HEK293T (cell line): Measurements from ENCODE around the gene ATP10A.
"Not testable (repeated sequence)": the region's sequence is repeated elsewhere in the genome, so short reads cannot be mapped to it uniquely, and the experiment has no call there.

Experiments
- CTCF ChIA-PET: fragments of 350-600 bp; formaldehyde crosslinking; extraction: SDS; loops from one replicate; lab custom pipeline; 2021; ENCODE audit warnings: antibody characterized with exemption, inconsistent platforms; lab: Yijun Ruan, JAX
- POLR2A ChIA-PET: fragments of 350-600 bp; formaldehyde crosslinking; extraction: SDS; loops from one replicate; lab custom pipeline; 2020; ENCODE audit warnings: antibody characterized with exemption, inconsistent platforms; lab: Yijun Ruan, JAX
- DNase-seq: peaks from one replicate; pipeline ENCODE4 v3.0.0; 2012; ENCODE audit warnings: mixed read lengths; ENCODE audit errors: extremely low spot score
- ARNT ChIP-seq: fragments of 450-650 bp; IDR thresholded peaks from 2 replicates; pipeline ENCODE4 v1.6.1; 2017; ENCODE audit warnings: mild to moderate bottlenecking
- BHLHE40 ChIP-seq: fragments of 450-650 bp; IDR thresholded peaks from 2 replicates; pipeline ENCODE4 v1.6.1; 2016; ENCODE audit warnings: mild to moderate bottlenecking, moderate library complexity, borderline replicate concordance
- CTBP1 ChIP-seq: fragments of 450-650 bp; IDR thresholded peaks from 2 replicates; pipeline ENCODE4 v1.6.1; 2016; ENCODE audit warnings: borderline replicate concordance
- ELF4 ChIP-seq: fragments of 450-650 bp; IDR thresholded peaks from 2 replicates; pipeline ENCODE4 v1.6.1; 2017; ENCODE audit warnings: antibody characterized with exemption
- FOXA1 ChIP-seq: fragments of 450-650 bp; IDR thresholded peaks from 2 replicates; pipeline ENCODE4 v1.6.1; 2016; ENCODE audit warnings: mild to moderate bottlenecking
- FOXK2 ChIP-seq: fragments of 450-650 bp; IDR thresholded peaks from 2 replicates; pipeline ENCODE4 v1.6.1; 2016; ENCODE audit warnings: mild to moderate bottlenecking
- FOXM1 ChIP-seq: fragments of 450-650 bp; IDR thresholded peaks from 2 replicates; pipeline ENCODE4 v1.6.1; 2017; ENCODE audit warnings: mild to moderate bottlenecking, borderline replicate concordance
- HDGF ChIP-seq: fragments of 450-650 bp; IDR thresholded peaks from 2 replicates; pipeline ENCODE4 v1.6.1; 2017; ENCODE audit warnings: antibody characterized with exemption, borderline replicate concordance
- L3MBTL2 ChIP-seq: fragments of 450-650 bp; conservative IDR thresholded peaks from 2 replicates; pipeline ENCODE4 v1.6.1; 2016; ENCODE audit warnings: mild to moderate bottlenecking
- LEF1 ChIP-seq: fragments of 450-650 bp; IDR thresholded peaks from 2 replicates; pipeline ENCODE4 v1.6.1; 2017; ENCODE audit warnings: mild to moderate bottlenecking, borderline replicate concordance
- NFRKB ChIP-seq: fragments of 450-650 bp; IDR thresholded peaks from 2 replicates; pipeline ENCODE4 v1.6.1; 2016; ENCODE audit warnings: mild to moderate bottlenecking, moderate library complexity
- SP1 ChIP-seq: fragments of 450-650 bp; IDR thresholded peaks from 2 replicates; pipeline ENCODE4 v1.6.1; 2017
- SUZ12 ChIP-seq: fragments of 450-650 bp; IDR thresholded peaks from 2 replicates; pipeline ENCODE4 v1.6.1; 2016; ENCODE audit warnings: mild to moderate bottlenecking
- TARDBP ChIP-seq: fragments of 450-650 bp; IDR thresholded peaks from 2 replicates; pipeline ENCODE4 v1.6.1; 2016
- ZNF384 ChIP-seq: fragments of 450-650 bp; IDR thresholded peaks from 2 replicates; pipeline ENCODE4 v1.6.1; 2016
- TF ChIP-seq, protein P1 (sequence below): fragments of 450-650 bp; IDR thresholded peaks from 2 replicates; pipeline ENCODE4 v1.6.1; 2016

ATP10A gene

DNA sequence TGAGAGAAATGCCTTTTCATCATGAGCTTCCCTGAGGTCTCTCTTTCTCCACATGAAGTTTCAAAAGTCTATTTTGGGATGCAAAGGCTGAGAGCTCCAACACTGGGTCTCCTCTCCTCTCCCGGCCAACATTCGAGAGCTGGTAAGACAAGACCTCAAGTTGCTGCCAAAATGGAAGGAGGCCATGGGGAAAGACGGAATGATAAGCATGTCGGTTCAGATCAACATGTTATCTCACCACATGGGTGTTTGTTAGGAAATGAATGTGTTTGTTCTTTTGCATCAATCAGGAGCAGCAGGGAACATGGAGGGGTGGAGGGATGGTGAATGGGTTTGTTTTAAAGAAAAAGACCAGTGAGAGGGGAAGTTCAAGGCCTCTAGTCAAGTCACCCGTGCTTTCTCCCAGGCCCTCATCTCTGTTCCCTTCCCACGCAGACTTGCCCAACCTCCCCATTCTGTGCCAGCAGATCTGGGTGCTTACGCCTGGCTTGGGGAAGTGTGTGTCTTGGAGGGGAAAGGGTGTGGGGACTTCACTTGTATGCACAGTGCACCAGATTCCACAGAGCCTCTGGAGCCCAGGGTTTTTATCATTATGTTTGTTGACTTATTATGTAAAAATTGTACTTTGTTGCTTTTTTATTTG, 23.5 kb upstream of the ATP10A start:
- ChIA-PET POLR2A (no interaction called here), CTCF (no interaction called here)
- no peak for DNase-seq
- TF ChIP-seq BHLHE40: no peak
- TF ChIP-seq FOXA1: no peak
- TF ChIP-seq SP1: no peak
- TF ChIP-seq ZNF384: no peak

DNA sequence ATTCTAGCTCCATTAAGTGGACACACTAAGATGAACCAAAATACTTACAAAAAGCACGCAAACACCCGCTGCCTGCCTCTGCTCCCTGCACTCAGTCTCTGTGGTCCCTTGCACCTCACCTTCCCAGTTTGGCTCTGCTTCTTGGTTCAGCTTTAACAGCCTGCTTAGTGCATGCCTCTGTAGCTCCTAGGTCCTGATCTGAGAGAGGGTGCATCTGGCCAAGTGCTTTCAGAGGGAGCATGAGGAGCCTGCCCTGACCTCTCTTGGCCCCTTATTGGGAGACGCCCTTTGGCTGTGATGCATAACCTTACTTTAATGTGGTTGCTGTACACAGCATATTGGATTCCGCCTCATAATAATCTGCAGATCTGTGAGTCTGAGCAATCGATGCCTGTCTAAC, 21.2 kb upstream of the ATP10A start:
- no peak for DNase-seq
- ChIA-PET CTCF (no interaction called here), POLR2A (no interaction called here)
- no peak for TF ChIP-seq BHLHE40
- no peak for TF ChIP-seq ELF4
- TF ChIP-seq FOXK2: no peak
- TF ChIP-seq HDGF: no peak
- TF ChIP-seq LEF1: no peak
- TF ChIP-seq SP1: no peak
- TF ChIP-seq L3MBTL2: no peak
- no peak for TF ChIP-seq ARNT
- no peak for TF ChIP-seq FOXA1
- no peak for TF ChIP-seq NFRKB
- TF ChIP-seq FOXM1: no peak
- no peak for TF ChIP-seq CTBP1
- TF ChIP-seq, protein P1, sequence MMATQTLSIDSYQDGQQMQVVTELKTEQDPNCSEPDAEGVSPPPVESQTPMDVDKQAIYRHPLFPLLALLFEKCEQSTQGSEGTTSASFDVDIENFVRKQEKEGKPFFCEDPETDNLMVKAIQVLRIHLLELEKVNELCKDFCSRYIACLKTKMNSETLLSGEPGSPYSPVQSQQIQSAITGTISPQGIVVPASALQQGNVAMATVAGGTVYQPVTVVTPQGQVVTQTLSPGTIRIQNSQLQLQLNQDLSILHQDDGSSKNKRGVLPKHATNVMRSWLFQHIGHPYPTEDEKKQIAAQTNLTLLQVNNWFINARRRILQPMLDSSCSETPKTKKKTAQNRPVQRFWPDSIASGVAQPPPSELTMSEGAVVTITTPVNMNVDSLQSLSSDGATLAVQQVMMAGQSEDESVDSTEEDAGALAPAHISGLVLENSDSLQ: no peak
- no peak for TF ChIP-seq TARDBP
- TF ChIP-seq SUZ12: no peak
- no peak for TF ChIP-seq ZNF384

DNA sequence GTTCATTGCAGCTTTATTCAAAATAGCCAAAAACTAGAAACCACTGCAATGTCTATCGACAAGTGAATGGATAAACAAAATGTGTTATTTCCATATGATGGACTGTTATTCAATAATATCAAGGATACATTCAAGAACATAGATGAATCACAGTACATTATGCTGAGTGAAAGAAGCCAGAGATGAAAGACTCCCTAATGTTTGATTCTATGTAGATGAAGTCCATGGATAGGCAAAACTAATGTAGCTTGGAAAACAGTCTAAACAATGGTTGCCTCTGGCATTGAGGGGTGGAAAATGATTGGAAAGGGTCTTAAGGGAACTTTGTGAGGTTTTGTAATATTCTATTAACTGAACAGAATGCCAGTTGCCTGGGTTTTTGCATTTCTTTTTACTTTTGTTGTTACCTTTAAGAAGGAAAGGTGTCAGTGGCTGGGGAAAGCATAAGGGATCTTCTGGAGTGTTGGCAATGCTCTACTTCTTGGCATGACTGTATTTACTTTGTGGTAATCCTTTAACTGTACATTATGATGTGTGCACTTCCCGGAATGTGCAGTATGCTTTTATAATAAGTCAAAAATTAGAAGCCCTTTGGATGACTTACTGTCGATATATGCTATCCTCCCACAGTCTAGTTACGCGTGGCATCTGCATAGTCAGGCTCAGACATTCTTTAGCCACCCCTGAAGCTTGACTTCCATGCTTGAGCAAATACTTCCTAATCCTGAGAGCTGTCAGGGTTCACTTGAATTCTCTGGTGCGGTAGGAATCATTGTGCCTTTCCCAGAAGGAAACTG, 20.5 kb upstream of the ATP10A start:
- no peak for DNase-seq
- ChIA-PET CTCF (no interaction called here), POLR2A (no interaction called here)

DNA sequence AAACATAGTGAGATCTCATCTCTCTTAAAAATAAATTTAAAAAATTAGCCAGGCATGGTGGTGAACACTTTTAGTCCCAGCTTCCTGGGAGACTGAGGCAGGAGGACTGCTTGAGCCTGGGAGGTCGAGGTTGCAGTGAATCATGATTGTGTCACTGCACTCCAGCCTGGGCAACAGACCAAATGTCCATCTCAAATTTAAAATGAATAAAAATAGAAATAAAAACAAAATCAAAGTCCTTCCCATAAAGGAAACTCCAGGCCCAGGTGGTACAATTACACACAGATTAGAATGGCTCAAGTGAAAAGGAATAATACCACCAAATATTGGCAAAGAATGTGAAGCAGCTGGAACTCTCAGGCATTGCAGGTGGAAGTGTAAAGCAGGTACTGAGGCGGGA, 19.3 kb upstream of the ATP10A start:
- TF ChIP-seq ELF4 (no peak), ARNT (no peak), ZNF384 (no peak), L3MBTL2 (no peak), BHLHE40 (no peak), NFRKB (no peak), SP1 (no peak), CTBP1 (no peak), HDGF (no peak), SUZ12 (no peak), LEF1 (no peak), FOXA1 (no peak), FOXK2 (no peak), TARDBP (no peak), FOXM1 (no peak)
- TF ChIP-seq, protein P1: no peak
- POLR2A ChIA-PET: no interaction called here
- DNase-seq: no peak
- CTCF ChIA-PET: no interaction called here

More for the DNA sequence above, 20.5 kb upstream of the ATP10A start:
- TF ChIP-seq NFRKB: no peak
- TF ChIP-seq, protein P1: no peak
- TF ChIP-seq SP1: no peak
- TF ChIP-seq FOXM1: no peak
- no peak for TF ChIP-seq ZNF384
- TF ChIP-seq LEF1: no peak
- TF ChIP-seq CTBP1: no peak

DNA sequence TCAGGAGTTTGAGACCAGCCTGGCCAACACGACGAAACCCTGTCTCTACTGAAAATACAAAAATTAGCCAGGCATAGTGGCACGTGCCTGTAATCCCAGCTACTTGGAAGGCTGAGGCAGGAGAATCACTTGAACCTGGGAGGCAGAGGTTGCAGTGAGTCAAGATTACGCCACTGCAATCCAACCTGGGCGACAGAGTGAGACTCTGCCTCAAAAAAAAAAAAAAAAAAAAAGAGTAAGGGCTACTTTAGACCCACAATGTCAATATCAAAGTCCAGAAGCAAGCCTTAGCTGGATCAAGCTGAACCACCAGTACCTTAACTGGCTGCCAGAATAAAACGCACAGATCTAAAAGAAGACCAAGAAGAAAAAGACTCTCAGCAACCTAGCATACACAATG, 17.8 kb upstream of the ATP10A start:
- CTCF ChIA-PET, DNase-seq, POLR2A ChIA-PET: not testable (repeated sequence)

DNA sequence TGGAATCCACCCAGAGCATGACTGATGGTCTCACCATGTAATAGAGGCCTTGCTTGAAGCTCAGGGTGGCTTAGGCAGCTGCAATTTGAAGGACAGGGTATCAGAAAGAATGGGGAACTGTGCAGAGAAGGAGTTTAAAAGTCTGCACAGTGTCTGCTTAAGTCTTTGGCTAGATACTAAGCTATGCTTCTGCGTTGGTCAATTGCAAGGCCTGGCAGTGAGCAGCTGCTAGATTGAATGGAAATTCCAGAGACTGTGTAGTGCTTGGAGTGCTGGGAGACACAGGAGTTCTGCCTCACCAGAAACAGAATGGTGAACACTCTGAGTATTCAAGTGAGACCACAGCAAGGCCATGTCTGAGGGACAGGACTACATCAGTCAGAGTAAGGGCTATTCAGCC, 17.3 kb upstream of the ATP10A start:
- CTCF ChIA-PET: no interaction called here
- TF ChIP-seq FOXA1 (no peak), HDGF (no peak), FOXM1 (no peak), TARDBP (no peak), SUZ12 (no peak), FOXK2 (no peak), SP1 (no peak), ZNF384 (no peak), NFRKB (no peak), LEF1 (no peak), CTBP1 (no peak), ARNT (no peak), BHLHE40 (no peak), L3MBTL2 (no peak), ELF4 (no peak)
- TF ChIP-seq, protein P1: no peak
- POLR2A ChIA-PET: no interaction called here

More for the DNA sequence above, 17.3 kb upstream of the ATP10A start:
- DNase-seq: no peak
